ENCODE measurements around the gene CDC14A.

GRCh38 chr1:100304227-100304626, 48.1 kb upstream of the CDC14A start:
- TF ChIP-seq, protein P1, sequence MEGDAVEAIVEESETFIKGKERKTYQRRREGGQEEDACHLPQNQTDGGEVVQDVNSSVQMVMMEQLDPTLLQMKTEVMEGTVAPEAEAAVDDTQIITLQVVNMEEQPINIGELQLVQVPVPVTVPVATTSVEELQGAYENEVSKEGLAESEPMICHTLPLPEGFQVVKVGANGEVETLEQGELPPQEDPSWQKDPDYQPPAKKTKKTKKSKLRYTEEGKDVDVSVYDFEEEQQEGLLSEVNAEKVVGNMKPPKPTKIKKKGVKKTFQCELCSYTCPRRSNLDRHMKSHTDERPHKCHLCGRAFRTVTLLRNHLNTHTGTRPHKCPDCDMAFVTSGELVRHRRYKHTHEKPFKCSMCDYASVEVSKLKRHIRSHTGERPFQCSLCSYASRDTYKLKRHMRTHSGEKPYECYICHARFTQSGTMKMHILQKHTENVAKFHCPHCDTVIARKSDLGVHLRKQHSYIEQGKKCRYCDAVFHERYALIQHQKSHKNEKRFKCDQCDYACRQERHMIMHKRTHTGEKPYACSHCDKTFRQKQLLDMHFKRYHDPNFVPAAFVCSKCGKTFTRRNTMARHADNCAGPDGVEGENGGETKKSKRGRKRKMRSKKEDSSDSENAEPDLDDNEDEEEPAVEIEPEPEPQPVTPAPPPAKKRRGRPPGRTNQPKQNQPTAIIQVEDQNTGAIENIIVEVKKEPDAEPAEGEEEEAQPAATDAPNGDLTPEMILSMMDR (conservative IDR thresholded peaks at IDR 0.05; ENCODE audit: low read depth, low read length): no peak
- no peak for TF ChIP-seq EZH2phosphoT487 (IDR thresholded peaks at IDR 0.05; ENCODE audit: borderline replicate concordance, low read length)
